Large intestine (tissue), 3 donors: ENCODE measurements around the gene TAF8. TPM values are rescaled to one million over a fixed set of nuclear protein-coding genes. Genes with fewer than 3 reads are reported as not detected.

Source experiments
- DNase-seq, 2 donors: peaks; one replicate each; pipeline versions ENCODE4 v3.0.0 to v3.0.0-alpha.2; 2013
- H3K27ac ChIP-seq: one replicate; pipeline ENCODE4 v1.5.1; 2013; ENCODE audit warnings: low read length
- H3K27me3 ChIP-seq: 2 replicates; pipeline ENCODE4 v1.6.1; 2013; ENCODE audit warnings: low read length; ENCODE audit not compliant: control insufficient read depth, insufficient read depth
- H3K36me3 ChIP-seq: 2 replicates; pipeline ENCODE4 v1.6.1; 2013; ENCODE audit warnings: low read length; ENCODE audit not compliant: control insufficient read depth, insufficient read depth
- H3K4me1 ChIP-seq: one replicate; pipeline ENCODE4 v1.6.1; 2013; ENCODE audit warnings: low read length; ENCODE audit not compliant: control insufficient read depth, insufficient read depth
- H3K4me3 ChIP-seq: one replicate; pipeline ENCODE4 v1.5.1; 2013; ENCODE audit warnings: low read length
- H3K9me3 ChIP-seq: one replicate; pipeline ENCODE4 v1.6.1; 2013; ENCODE audit warnings: mild to moderate bottlenecking, low read depth, low read length, moderate library complexity; ENCODE audit not compliant: control insufficient read depth
- WGBS: methylation state at CpG from one replicate; pipeline ENCODE4 v1.1.5; 2013; ENCODE audit warnings: low lambda C conversion rate; ENCODE audit not compliant: insufficient coverage; 5-methylcytosine and 5-hydroxymethylcytosine counted together
- polyA plus RNA-seq: library from polyadenylated mRNA; unstranded; fragments of 120-200 nt; gene quantifications from one replicate; pipeline ENCODE4 v1.2.1, GENCODE V29; 2013

Gene TAF8
- polyA plus RNA-seq, 1 donor: 32.7 TPM

DNA sequence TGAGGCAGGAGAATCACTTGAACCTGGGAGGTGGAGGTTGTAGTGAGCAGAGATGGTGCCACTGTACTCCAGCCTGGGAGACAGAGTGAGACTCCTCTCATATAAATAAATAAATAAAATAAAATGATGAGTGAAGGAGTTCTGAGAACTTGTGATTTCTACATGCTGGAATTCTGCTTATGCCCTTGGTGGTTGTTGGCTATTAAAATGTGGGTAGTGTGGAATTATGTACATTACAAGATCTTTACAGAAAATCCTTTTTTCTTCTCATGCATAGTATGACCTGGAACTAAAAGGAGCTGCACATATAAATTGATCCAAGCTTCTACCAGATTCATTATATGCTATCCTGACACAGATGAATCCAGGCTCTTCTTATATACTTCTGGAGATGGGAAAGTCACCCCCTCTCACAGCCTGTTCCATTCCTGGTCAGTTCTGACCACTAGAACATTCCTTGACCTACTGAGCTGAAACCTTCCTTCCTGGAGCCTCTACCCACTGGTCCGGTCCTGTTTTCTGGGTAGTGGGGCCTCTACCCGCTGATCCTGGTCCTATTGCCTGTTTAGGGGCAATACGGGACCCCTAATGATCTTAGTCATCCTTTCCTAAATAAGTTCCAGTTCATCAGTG lies 37.7 kb upstream of the TAF8 start:
- no CpG with 5 or more reads among the region's 3 CpGs for WGBS
- Histone ChIP-seq H3K27ac (no peak overlapping the region), H3K4me3 (no peak overlapping the region), H3K9me3 (no peaks in the 10 kb centered on the region), H3K36me3 (no peaks in the 10 kb centered on the region), H3K27me3 (no peaks in the 10 kb centered on the region), H3K4me1 (peaks cover 7% of the 10 kb centered on the region)
- DNase-seq: no peak

DNA sequence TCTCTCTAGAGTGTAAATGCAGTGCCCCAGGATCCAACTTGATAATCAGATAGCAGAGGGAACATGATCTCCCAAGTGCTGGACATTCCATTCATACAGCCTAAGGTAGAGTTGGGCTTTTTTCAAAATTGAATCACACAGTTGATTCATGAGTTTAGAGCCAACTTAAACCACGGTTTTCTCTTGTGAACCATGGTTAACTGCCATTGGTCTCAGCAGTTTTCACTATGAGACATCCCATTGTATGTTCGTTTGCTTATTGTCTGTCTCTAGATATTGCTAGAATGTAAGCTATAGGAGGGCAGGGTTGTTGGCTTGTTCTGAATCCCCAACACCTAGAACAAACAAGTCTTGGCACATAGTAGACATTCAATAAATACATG lies 37.2 kb upstream of the TAF8 start:
- Histone ChIP-seq H3K27ac (no peak overlapping the region), H3K9me3 (no peaks in the 10 kb centered on the region), H3K36me3 (no peaks in the 10 kb centered on the region), H3K4me3 (no peak overlapping the region), H3K27me3 (no peaks in the 10 kb centered on the region), H3K4me1 (peaks cover 7% of the 10 kb centered on the region)
- no peak for DNase-seq
- WGBS: no CpG with 5 or more reads among the region's 2 CpGs

DNA sequence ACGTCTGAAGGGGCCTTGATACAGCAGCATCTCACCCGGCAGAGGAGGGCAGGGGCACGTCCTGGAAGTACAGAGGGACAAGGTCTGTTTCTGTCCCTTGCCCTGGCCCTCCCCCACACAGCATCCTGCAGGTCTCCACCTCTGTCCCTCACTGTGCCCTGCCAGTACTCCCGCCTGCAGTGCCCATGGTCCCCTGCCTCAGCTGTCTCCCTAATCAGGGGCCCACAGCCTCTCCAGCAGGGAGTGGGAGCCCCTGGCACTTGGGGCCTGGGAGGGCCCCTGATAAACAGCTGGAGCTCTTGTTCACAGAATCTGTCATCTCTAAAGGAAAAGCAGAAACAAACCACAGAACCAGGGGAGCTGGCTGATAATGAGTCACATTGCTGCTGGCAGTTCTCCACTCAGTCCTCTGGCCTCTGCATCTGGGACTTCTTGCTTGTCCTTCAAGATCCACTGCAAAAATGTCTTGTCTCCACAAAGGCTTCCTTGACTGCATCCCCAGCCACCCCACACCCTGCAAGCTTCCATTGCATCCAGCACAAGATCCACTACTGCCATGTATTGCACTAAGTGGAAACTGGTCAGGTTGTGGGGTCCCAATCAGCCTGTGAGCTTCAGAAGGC lies 33.2 kb upstream of the TAF8 start:
- Histone ChIP-seq H3K27ac (no peak overlapping the region), H3K4me1 (no peaks in the 10 kb centered on the region), H3K9me3 (no peaks in the 10 kb centered on the region), H3K4me3 (no peak overlapping the region), H3K36me3 (no peaks in the 10 kb centered on the region), H3K27me3 (no peaks in the 10 kb centered on the region)
- WGBS: no CpG with 5 or more reads among the region's 4 CpGs
- DNase-seq: no peak

DNA sequence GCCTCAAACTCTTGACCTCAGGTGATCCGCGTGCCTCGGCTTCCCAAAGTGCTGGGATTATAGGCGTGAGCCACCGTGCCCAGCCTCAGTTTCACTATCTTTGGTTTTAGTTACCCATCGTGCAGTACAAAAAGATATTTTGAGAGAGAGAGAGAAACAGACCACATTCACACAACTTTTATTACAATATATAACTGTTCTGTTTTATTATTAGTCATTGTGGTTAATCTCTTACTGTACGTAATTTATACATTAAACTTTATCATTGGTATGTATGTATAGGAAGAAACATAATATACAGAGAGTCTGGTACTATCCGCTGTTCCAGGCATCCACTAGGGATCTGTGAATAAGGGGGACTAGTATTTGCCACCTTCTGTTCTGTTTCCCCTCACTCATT lies 29.4 kb upstream of the TAF8 start:
- H3K36me3 ChIP-seq: no peaks in the 10 kb centered on the region
- no peak overlapping the region for H3K27ac ChIP-seq
- WGBS: 100% methylated on average over 1 of the region's 8 CpGs
- DNase-seq: no peak
- no peak overlapping the region for H3K4me3 ChIP-seq
- H3K4me1 ChIP-seq: no peaks in the 10 kb centered on the region
- no peaks in the 10 kb centered on the region for H3K9me3 ChIP-seq
- no peaks in the 10 kb centered on the region for H3K27me3 ChIP-seq

DNA sequence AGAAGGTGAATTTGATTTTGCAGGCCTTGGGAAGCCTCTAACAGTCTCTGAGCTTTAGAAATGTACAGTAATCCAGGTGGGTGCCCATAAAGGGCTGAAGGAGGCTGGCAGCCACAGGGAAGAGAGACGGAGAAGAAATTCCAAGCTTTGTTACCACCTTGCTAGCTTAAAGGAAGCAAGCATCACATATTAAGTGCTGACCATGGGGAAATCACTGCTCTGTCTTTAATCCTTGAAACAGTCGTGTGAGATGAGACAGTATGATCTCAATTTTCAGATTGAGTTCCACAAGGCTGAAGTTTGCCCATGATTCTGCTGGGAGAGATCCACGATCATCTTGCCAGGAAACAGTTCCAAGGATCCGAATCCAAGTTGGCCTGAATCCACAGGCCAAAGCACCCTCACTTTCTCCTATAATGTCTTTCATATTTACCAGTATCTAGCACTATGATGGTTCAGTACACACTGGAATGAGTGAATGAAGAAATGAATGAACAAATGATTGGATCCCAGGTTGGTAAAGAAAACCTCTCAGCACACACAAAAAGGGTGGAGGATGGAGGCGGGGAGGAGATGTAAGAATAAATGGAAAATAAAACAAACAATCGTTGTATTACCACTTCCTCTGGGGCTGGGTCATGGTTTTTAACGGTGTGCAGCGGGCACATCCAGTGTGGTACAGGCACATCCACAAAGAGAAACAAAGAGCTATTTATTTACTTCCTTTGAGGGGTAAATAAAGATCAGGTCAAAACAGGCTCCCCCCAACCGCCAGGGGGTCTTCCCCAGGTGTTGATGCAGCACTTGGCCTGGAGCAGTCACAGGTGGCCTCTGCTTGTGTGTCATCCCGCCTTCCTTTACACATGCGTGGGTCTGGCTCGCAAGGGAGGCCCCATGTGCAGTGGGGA lies 28.2 kb upstream of the TAF8 start:
- DNase-seq: no peak
- Histone ChIP-seq H3K36me3 (no peaks in the 10 kb centered on the region), H3K4me1 (no peaks in the 10 kb centered on the region), H3K9me3 (no peaks in the 10 kb centered on the region), H3K27me3 (no peaks in the 10 kb centered on the region), H3K27ac (no peak overlapping the region), H3K4me3 (no peak overlapping the region)
- 100% methylated on average over 1 of the region's 12 CpGs for WGBS

DNA sequence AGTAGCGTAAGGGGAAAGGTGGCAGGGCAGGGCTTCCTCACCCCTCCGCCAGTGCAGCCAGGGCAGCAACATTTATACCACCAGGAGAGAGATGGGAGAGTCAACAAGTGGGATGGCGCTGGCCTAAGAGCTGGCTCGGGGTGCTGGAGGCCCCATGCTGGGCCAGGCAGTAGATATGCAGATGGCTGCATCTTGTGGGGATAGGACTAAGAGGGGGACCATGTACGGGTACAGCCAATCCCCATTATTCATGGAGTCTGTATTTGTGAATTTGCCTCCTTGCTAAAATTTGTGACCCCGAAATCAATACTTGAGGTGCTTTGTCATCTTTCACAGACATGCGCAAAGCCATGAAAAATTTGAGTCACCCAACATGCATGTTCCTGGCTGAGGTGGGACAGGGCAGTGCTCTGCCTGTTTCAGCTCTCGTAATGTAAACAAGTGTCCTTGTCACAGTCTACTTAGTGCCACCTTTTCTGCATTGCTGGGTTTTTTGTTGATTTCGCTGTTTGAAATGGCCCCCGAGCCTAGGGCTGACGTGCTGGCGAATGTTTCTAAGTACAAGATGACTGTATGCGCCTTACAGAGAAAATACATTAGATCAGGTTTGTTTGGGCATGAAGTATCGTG lies 27.5 kb upstream of the TAF8 start:
- Histone ChIP-seq H3K9me3 (no peaks in the 10 kb centered on the region), H3K4me3 (no peak overlapping the region), H3K27me3 (no peaks in the 10 kb centered on the region), H3K27ac (no peak overlapping the region), H3K36me3 (no peaks in the 10 kb centered on the region), H3K4me1 (no peaks in the 10 kb centered on the region)
- DNase-seq: no peak
- no CpG with 5 or more reads among the region's 14 CpGs for WGBS

DNA sequence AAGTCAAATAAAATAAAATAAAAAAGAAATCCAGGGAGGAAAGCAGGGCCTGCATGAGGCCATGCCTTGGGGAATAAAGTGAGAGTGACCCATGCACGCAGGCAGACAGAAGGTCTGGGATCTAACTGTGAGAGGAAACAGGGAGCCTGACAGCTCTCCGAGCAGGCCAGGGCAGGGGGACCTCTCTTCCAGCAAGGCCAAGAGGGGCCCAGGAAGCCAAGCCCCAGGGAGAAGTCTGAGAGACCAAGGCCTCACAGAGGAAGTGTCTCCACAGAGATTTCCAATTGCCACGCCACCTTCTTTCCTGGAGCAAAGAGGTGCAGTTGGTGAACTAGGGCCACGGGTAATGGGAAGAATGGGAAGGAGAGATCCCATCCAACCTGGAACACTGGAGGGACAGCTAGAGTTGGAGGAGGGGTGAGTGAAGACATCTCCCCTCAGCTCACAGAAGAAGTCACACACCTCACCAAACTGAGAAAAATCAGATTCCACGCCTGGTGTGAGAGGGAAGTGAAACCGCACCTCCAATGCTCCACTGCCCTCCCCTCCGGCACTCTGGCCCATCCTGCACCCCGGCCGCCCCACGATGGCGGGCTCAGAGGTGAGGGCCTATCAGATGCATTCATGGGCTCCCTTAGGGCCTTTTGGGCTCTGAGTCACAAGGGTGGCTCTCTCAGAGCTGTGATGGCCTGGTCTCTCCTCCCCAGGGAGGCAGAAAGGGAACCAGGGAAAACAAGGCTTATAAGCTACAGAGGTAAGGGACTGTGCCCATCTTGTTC lies 25.1 kb upstream of the TAF8 start:
- H3K27ac ChIP-seq: no peak overlapping the region
- no CpG with 5 or more reads among the region's 11 CpGs for WGBS
- H3K36me3 ChIP-seq: no peaks in the 10 kb centered on the region
- no peaks in the 10 kb centered on the region for H3K27me3 ChIP-seq
- DNase-seq: no peak
- H3K9me3 ChIP-seq: no peaks in the 10 kb centered on the region
- peaks cover 6% of the 10 kb centered on the region for H3K4me1 ChIP-seq
- H3K4me3 ChIP-seq: no peak overlapping the region

DNA sequence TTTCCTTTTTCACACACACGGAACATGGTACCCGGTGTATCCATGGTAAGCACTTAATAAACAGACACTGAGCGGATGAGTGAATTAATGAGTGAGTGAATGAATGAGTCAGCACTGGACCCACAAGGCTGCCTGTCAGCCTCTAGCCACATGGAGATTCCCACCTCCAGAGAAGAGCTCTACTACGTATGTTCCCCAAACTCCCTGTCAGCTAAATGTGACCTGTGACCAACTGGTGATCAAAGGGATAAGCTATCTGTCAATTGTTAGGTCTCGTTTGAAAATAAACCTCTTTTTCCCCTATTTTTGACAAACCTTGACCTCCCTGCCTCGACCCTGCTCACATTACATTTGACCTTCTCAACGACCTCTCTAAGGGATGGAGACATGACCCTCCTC lies 24.5 kb upstream of the TAF8 start:
- Histone ChIP-seq H3K27ac (no peak overlapping the region), H3K4me1 (peaks cover 12% of the 10 kb centered on the region), H3K9me3 (no peaks in the 10 kb centered on the region), H3K4me3 (no peak overlapping the region), H3K27me3 (no peaks in the 10 kb centered on the region), H3K36me3 (no peaks in the 10 kb centered on the region)
- DNase-seq: no peak
- no CpG with 5 or more reads among the region's 7 CpGs for WGBS

DNA sequence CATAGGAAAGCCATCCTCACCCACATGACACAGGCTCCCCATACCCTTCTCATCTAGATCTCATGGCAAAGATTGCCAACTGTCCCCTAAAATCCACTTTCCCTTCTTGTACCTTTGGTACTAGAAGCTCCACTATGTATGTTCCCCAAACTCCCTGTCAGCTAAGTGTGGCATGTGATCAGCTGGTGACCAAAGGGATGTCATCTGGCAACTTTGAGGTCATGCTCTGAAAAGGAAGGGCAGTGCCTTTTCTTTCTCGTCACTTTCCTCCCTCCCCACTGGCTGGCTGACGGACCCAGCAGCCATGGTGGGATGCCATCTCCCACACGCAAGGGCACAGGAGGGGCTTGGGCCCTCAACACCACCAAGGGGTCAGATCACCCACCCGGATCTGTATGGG lies 23.8 kb upstream of the TAF8 start:
- Histone ChIP-seq H3K27ac (no peak overlapping the region), H3K4me1 (peaks cover 19% of the 10 kb centered on the region)
- WGBS: no CpG with 5 or more reads among the region's 4 CpGs

More for the DNA sequence above, 23.8 kb upstream of the TAF8 start:
- no peaks in the 10 kb centered on the region for H3K36me3 ChIP-seq
- no peak overlapping the region for H3K4me3 ChIP-seq
- DNase-seq: no peak
- H3K9me3 ChIP-seq: no peaks in the 10 kb centered on the region
- H3K27me3 ChIP-seq: no peaks in the 10 kb centered on the region
